Measurements from ENCODE around the gene UPF2. TPM values are rescaled to one million over a fixed set of nuclear protein-coding genes. Genes with fewer than 3 reads are reported as not detected.

The UPF2 gene
- 7.1 and 8.1 TPM in 2 replicates for total RNA-seq

GRCh38 chr10:12042797-12043651 is at the start of gene UPF2:
Gene UPF2, minus strand, starts transcription at chr10:12042809. Its CDS starts 7,386 bp downstream, at chr10:12035423.

DNA sequence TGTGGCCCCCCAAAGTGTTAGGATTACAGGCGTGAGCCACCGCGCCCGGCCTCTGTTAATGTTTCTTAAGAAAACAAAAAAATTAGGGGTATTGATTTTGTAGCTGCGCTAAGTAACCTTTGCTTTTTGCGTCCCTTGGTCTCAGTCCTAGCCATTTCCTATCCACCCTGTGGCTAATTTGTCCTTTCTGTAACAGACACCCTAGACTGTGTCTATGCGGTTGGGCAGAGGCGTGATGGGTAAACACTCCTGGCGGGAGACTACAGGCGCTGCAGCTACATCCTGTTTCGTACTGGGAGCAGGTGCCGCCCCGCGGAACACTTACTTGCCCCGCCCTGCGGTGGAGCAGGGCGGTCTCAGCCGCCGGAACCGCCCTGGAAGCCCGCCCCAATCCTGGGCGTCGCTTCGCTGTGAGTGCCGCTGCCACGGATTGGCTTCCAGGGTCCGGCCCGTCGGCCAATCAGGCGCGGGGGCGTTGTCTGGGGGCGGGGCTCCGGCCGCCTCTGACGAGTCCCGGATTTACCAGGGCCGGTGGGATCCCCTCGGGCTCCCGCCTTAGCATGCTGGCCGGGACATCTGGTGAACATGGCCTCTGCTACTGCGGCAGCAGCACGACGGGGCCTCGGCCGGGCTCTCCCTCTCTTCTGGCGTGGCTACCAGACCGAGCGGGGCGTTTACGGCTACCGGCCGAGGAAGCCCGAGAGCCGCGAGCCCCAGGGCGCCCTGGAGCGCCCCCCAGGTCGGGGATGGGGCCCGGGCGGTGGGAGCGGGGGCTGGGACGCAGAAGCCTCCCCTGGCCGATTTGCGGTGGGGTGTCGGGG is 26.1 kb upstream of the UPF2 start, which contains the start of gene DHTKD1:
TSS of gene DHTKD1 (plus strand) at position 506 of the 821 bp plus-strand sequence. CDS start at position 586, 80 bp downstream.

Other genes starting within 250 kb of the UPF2 start
- gene PROSER2, start 219.5 kb downstream of the UPF2 start, total RNA-seq: 4.7 and 7.3 TPM in 2 replicates
- gene DHTKD1, start 26.1 kb upstream of the UPF2 start, total RNA-seq: 11.3 and 12.3 TPM in 2 replicates
- 3.0 and 4.2 TPM in 2 replicates for gene SEC61A2, start 86.9 kb upstream of the UPF2 start, total RNA-seq
- gene NUDT5, start 153.1 kb upstream of the UPF2 start, total RNA-seq: 79.7 and 81.4 TPM in 2 replicates
- gene CDC123, start 153.4 kb upstream of the UPF2 start, total RNA-seq: 101 and 108 TPM in 2 replicates